ENCODE measurements around the gene ACAN. TPM values are rescaled to one million over a fixed set of nuclear protein-coding genes. Genes with fewer than 3 reads are reported as not detected.

ACAN gene
- total and polyA plus RNA-seq, 2 of the 8 experiments (the other 6 are each of a cell fraction or from before 2014, with no cell fraction given), result 0.71 to 0.73 TPM

DNA sequence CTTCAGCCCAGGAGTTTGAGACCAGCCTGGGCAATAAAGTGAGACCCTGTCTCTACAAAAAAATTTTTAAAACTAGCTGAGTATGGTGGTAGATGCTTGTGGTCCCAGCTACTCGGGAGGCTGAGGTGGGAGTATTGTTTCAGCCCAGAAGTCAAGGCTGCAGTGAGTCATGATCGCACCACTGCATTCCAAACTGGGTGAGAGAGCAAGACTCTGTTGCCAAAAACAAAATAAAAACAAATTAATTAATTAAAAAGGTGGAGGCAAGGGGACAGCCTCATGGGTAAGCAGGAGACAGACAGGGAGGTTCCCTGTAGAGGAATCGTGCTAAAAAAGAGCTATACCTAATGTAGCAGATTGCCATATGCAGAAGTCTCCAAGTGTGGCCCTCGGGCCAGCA lies 79.5 kb downstream of the ACAN start (continued):
- no peak for TF ChIP-seq GTF2F1 (IDR thresholded peaks at IDR 0.05; ENCODE audit: borderline replicate concordance, low read depth, low read length)
- TF ChIP-seq KDM4A (IDR thresholded peaks at IDR 0.05; ENCODE audit: low read depth, low read length, severe bottlenecking), result no peak
- TF ChIP-seq PHF8 (conservative IDR thresholded peaks at IDR 0.05; ENCODE audit: low read depth, low read length), result no peak
- no peak for TF ChIP-seq ASH2L (IDR thresholded peaks at IDR 0.05; ENCODE audit: low read length)
- TF ChIP-seq CHD1 (IDR thresholded peaks at IDR 0.05; ENCODE audit: low read depth, low read length), result no peak
- no peak for TF ChIP-seq TBP (IDR thresholded peaks at IDR 0.05; ENCODE audit: low read depth, low read length)
